ENCODE measurements around the gene PARN.
"Not testable (repeated sequence)": the region's sequence is repeated elsewhere in the genome, so short reads cannot be mapped to it uniquely, and the experiment has no call there.

PARN gene

GRCh38 chr16:14395710-14396304 lies 234.3 kb downstream of the PARN start:
- DNase-seq: not testable (repeated sequence)

GRCh38 chr16:14394834-14395233 lies 235.2 kb downstream of the PARN start:
- no peak for DNase-seq

DNA sequence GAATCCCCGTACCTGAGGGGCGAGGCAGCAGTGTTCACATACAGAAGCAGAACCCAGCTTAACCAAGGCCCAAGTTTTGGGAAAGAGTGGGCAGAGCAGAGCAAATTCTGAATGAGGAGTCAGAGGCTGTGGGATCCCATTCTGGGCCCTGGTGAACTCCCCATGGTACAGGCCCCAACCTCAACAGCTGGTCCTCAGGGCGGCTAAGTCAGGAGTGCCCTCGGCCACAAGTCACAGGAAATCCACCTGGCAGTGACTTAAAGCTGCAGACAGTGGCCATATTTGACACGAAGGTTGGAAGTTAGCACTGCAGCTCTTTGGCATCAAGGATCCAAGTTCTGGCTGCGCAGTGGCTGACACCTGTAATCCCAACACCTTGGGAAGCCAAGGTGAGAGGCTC lies 237.1 kb downstream of the PARN start:
- DNase-seq: no peak

DNA sequence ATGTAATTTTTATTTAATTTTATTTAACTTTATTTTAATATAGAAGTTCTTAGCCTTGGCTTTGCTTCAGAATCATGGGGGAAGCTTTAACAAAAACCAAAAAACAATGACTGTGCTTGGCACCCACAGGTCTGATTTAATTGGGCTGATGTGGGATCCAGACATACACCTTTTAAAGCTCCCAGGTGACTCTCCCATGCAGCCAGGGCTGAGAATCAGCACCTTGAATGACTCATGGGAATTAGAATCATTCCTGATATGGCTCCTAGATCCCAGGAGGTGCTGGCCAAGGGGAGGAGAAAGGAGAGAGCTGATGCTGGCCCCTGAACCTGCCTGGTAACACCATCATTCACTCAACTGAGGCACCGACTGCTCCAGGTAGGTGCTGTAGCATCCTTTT lies 240.7 kb downstream of the PARN start:
- DNase-seq: no peak

DNA sequence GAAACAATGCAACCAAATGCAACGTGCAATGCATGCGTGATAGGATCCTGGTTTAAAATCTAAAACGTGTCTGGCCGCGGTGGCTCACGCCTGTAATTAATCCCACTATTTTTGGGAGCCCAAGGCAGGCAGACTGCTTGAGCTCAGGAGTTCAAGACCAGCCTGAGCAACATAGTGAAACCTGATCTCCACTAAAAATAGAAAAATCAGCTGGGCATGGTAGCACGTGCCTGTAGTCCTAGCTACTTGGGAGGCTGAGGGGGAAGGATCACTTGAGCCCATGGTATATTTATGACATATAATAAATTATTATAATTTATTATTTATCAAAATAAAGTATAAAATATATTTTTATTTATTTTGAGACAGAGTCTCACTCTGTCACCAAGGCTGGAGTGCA lies 241.8 kb downstream of the PARN start:
- DNase-seq: no peak

DNA sequence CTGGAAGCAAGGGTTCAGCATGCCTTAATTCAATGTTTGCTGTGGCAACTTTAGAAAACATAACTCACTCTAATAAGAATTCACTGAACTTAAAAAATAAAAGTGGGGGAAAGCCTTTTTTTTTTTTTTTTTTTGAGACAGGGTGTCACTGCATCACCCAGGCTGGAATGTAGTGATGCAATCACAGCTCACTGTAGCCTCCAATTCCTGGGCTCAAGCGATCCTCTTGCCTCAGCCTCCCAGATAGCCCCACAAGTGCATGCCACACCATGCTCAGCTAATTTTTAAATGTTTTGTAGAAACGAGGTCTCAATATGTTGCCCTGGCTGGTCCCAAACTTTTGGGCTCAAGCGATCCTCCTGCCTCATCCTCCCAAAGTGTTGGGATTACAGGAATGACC lies 243.9 kb downstream of the PARN start:
- no peak for DNase-seq

All from femur (tissue), 1 donor.